Activated T-helper 1 cell treated with Interleukin-2 at 50 U/mL for 16 hours (primary cell): ENCODE data around the gene TMEM63C.
"Not testable (repeated sequence)": the region's sequence is repeated elsewhere in the genome, so short reads cannot be mapped to it uniquely, and the experiment has no call there.

Experiments
- DNase-seq: peaks from one replicate; pipeline ENCODE4 v3.0.0-alpha.2; 2020; ENCODE audit warnings: low read depth

TMEM63C gene

DNA sequence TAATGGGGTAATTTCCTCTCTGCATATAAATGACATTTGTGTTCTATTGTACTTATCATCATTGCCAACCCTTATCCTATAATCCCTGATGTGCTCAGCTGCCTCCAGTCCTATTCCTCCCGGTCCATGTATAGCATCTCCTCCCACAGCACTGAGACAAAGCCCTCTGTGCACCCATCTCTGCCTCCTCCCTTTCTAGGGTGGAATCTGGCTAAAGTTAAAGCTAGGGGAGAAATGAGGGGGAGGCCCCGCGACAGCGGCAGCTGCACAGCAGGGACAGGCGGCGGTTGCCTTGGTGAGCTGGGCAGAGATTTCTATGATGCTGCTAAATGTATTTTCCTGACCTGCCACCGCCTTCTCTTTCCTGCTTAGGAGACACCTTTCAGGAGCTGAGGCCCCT lies 27.2 kb upstream of the TMEM63C start:
- no peak for DNase-seq

- no peak for DNase-seq
Observed at GRCh38 chr14:77155083-77155482, 26.5 kb upstream of the TMEM63C start.

DNA sequence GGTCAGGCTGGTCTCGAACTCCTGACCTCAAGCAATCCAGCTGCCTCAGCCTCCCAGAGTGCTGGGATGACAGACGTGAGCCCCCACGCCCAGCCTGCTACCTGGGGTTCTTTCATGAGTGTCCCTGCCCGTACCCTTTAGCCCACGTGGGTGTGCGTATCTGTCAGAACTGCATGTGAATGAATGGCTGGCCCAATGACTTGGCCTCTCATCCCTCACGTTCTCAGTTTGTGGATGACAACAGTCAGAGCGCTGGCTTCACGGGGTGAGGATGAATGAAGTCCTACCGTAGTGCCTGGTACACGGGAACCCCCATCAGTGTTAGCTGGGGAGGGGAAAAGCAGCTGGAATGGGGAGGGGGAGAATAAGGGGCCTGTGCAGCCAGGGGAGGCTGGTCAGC lies 23.9 kb upstream of the TMEM63C start:
- no peak for DNase-seq

DNA sequence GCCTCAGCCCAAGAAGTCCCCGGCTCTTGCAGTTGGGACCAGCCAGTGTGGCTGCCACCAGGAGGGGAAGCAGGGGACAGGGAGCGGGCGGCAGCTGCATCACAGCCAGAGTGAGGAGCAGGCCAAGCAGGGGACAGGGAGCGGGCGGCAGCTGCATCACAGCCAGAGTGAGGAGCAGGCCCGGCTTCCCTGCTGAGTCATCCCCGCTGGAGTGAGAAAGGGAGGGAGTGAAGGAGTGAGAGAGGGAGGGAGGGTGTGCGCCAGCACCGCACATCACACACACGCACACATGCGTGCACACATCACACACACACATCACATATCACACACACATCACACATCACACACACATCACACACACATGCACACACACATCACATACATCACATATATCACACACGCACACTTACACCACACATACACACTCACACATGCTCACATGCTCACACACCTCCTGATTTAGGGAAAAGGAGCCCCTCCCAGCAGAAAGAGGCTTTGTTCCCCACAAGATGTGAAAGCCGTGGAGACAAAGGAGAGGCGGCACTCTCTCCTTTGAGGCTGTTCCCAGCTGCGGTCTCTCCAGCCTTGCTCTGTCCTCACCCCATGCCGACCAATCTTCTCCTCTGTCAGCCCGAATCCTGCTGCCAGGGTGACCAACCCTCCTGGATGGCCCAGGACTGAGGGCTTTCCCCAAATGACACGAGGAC lies 23.3 kb upstream of the TMEM63C start:
- DNase-seq, result no peak

GRCh38 chr14:77158882-77159255 lies 22.7 kb upstream of the TMEM63C start:
- no peak for DNase-seq

DNA sequence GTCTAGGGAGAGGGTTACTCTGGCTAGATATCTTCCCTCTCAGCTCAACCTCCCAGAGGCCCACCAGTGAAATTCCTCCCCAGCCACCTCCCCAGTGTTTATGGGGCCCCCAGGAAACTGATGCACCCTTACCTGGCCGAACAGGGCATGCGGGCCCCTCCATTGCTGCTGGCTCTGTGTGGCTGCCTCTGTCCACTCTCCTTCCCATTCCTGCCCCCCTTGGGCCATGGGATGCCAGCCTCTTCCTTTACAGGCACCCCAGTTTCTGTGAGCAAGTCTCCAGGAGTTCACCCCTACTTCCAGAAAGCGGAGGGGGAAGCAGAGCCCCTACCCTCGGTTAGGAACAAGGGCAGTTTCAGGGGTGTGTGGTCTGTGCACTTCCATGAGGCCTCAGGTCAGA lies 20.6 kb upstream of the TMEM63C start:
- DNase-seq, result no peak

GRCh38 chr14:77170045-77170444 lies 11.6 kb upstream of the TMEM63C start:
- no peak for DNase-seq

DNA sequence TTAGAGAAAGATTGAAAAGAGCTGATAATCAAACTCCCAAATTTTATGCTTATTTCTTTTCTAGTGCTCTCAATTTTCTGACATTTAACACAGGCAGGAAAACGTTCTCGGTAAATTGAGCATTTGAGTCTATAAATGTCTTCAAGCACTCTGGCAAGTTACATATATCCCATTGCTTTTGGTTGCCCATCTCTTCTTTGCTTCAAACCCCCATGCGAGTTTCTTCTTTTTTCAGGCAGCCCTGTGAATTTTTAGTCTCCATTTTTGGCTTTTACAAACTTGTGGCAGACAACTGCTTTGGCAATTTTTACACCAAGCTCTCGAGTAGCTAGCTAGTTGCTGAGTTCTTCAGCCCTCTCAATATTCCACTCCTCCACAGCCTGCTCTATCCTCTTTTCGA lies 8.7 kb upstream of the TMEM63C start:
- no peak for DNase-seq

- not testable (repeated sequence) for DNase-seq
Observed at GRCh38 chr14:77173911-77174617, 7.5 kb upstream of the TMEM63C start.

DNA sequence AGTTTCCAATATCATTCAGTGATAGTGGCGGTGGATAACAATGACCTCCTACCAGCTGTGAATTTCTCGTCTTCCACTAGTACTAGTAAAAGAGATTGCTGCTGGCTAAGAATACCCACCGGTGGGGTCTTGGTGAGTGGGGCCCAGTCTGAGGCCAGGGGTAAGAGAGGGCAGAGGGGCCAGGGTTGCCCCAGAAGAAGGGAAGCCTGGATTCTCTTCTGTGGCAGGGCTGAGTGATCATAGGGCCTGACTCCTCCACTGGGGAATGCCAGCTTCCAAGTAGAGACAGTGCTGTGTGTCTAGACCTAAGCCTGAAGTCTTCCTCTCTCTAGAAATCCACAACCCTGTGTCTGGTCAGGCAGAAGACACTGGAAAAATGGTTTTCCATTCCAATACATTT lies 5.8 kb upstream of the TMEM63C start:
- DNase-seq, result no peak

GRCh38 chr14:77177702-77178101 lies 3.9 kb upstream of the TMEM63C start:
- DNase-seq, result no peak

- no peak for DNase-seq
Observed at GRCh38 chr14:77178656-77179055, 2.9 kb upstream of the TMEM63C start.

DNA sequence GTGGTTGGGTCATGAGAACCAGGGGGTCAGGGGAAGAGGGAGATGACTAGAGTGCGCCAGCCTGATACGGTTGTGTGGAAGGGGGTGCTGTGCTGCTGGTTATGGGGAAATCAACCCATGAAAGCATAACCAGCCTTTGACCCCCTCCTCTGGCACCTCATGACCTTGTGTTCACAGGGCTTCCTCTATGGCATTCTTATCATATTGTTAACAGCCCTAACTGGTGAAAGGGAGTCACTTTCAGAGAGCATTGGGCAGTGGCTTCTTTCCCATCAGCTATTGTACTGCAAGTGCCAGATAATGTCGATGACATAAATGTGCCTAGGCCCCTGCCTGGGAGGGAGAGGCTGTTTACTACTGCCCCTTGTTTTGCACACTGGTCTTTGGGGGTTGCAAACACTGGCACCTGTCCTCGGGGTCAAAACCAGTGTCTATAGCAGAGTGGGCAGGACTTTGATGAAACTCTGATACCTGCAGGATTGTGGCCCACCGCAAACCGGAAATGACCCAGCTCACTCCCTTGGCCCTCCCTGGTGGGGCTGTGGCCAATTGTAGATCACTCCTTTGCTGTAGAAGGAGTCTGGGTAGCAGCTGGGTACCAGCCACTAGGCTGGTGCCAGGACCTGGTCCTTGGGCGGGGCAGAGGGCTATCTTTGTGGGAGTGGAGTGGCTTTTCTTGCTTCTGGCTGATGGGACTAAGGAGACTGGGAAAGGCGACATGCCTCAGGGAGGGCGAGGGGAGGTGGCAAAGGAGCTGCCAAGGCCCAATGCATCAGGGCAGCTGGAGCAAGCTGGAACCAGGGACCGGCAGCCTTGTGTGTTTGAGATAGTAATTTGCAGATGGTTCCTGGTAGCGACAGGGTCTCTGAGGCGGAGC lies 634 bp upstream of the TMEM63C start:
- DNase-seq, result no peak

- DNase-seq, result no peak
Observed at GRCh38 chr14:77183896-77184295, 2.3 kb downstream of the TMEM63C start.

DNA sequence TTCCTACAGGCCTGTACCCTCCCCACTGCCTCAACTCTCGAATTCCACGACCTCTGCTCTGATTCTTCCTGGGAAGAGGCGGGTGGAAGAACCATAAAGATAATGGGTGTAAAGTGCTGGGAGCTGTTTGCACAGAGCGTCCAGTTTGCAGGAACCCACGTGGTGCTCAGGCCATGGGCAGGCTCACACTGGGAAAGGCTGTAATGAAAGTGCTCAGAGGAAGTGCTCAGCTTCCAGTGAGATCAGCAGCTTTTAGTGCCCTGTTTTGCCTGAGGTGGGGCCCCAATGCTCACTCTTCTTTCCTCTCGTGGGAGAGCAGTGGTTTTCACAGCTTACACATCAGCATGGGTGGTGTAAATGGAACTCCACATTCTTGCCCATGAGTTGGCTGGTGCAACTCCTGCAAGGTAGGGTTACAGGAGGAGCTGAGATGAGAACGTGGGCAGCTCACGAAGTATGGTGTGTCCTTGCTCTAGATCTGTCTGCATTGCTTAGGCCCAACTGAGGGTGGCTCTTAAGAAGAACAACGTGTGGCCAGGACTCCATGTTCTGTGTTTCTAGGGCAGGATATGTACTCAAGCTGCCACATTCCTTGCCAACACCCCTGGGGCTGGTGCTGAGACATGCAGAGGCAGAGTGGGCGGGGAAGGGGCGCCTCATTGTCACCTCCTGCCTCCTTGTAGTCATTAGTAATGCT lies 2.9 kb downstream of the TMEM63C start:
- no peak for DNase-seq

DNA sequence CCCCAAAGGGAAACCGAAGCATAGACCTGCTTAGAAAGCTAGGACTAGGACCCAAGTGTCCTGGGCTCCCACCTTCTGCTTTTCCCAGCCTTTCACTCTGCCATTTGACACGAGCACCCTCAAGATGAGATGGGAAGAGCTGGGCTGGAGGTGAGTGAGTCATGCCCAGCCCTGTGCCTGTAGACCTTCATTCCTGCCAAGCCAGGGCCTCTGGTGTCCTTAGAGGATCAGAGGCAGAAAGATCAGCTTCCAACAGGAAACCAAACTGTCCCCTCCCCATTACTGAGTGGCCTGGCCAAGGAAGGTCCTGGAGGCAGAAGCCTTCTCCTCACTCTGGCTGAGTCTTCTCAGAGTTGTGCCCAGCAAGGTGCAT lies 3.5 kb downstream of the TMEM63C start:
- no peak for DNase-seq

DNA sequence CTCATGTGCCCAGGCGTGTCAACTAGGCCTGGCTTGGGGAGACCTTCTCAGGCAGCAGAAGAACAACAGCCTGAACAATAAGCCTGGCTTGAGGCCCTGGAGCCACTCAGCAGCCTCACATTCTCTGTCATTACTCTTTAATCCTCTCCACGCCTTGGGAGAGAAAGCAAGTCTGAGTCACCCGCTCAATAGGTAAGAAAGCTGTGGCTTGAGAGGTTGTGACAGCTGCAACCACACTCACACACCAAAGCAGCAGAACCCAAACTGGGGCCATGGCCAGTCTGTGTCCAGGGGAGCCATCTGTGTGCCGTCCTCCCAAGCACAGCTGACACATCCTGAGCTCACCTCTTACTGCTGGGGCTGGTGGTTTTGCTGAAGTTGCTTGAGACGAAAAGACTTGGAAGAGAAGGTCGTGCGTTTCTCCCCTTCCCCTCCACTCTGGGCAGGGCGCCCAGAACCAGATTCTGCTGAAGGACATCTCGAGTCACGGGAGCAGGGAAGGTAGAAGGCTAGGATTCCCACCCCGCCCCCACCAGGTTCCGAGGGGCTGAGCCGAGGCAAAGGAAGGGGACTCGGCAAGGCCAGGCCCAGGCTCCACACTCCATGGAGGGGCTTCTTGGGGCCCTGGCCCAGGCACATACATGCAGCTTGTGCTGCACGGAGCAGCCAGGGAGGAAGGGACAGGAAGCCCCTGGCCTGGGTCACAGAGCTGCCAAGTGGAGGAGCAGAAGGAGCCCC lies 5.5 kb downstream of the TMEM63C start:
- DNase-seq, result no peak

DNA sequence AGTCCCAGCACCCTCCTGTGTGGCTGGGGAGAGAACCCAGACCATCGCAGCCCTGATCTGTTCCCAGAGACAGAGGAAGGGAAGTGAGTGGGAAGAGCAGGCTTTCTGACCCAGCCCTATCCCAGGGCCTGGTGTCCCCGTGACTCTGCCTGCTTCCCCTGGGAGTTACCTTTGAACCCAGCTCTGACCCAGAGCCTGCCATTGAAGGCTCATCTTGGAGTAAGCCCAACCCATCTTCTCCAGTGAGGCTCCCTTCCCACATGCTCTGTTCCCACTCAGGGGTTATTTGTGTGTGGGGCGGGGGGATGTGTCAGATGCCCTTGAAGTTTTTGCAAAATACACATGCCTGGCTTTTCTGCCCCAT lies 6.0 kb downstream of the TMEM63C start:
- no peak for DNase-seq

DNA sequence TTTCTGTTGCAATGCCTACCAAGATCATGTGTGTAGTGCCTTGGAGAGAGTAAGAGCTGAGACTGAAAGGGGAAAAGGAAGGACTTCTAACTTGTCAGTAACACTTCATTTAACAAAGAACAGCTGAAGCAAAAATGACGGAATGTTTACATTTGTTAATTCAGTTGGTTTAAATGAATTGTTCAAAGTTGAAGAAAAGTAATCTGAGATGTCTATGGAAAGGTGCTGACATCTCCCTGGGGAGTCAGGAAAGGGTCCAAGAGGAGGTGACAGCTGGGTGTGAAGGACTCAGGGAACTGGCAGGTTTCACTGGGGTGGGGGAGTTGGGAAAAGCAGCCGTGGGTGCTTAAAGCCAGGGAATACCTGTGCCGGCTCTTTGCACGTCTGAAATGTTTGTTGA lies 7.9 kb downstream of the TMEM63C start:
- no peak for DNase-seq

- DNase-seq, result no peak
Observed at GRCh38 chr14:77190977-77191376, 9.4 kb downstream of the TMEM63C start.

GRCh38 chr14:77194706-77195105 lies 13.1 kb downstream of the TMEM63C start:
- DNase-seq, result no peak

GRCh38 chr14:77195766-77196165 lies 14.2 kb downstream of the TMEM63C start:
- no peak for DNase-seq
